HG03432 (cell line): ENCODE data around the gene SEMA7A.
"Not testable (repeated sequence)": the region's sequence is repeated elsewhere in the genome, so short reads cannot be mapped to it uniquely, and the experiment has no call there.

Experiments
- ATAC-seq: cut with Tn5 transposase; IDR thresholded peaks from one replicate; pipeline ENCODE4 v1.9.1; 2021; ENCODE audit warnings: mild to moderate bottlenecking, moderate library complexity; ENCODE audit not compliant: unreplicated experiment

SEMA7A gene

DNA sequence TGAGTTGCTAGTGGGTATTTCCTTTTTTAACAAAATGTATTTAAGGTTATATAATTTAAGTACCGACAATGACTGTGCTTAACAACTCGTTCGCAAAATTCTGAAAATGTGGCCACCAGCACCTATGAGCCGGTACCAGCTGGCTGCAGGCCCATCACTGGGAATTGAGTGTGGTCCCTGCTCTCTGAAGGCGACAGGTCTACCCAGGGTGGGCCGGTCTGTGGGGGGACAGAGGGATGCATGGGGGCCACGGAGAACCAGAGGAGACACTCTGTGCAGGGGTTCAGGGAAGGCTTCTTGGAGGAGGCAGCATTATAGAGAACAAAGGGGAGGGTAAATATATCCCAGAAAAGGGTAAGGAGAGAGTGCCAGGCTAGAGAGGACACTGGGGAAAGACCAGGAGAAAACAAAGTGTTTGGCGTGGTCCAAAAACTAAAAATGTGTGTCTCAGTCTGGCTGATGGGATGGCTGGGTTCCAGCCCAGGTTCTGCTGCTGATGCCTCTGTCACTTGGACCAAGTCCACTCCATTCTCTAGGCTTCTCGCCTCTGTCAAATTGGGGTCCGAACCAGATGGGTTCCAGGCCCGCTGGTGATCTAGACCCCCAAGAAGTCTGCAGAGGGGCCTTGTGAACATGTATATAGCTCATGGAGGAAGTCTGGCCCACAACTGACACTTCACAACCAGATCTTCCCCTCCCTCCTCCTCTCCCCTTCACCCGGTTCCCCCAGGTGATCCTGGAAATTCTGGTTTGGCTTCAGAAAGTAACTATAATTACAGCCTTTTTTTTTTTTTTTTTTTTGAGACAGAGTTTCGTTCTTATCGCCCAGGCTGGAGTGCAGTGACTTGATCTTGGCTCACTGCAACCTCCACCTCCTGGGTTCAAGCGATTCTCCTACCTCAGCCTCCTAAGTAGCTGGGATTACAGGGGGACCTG, 55.7 kb downstream of the SEMA7A start:
- ATAC-seq: no peak

DNA sequence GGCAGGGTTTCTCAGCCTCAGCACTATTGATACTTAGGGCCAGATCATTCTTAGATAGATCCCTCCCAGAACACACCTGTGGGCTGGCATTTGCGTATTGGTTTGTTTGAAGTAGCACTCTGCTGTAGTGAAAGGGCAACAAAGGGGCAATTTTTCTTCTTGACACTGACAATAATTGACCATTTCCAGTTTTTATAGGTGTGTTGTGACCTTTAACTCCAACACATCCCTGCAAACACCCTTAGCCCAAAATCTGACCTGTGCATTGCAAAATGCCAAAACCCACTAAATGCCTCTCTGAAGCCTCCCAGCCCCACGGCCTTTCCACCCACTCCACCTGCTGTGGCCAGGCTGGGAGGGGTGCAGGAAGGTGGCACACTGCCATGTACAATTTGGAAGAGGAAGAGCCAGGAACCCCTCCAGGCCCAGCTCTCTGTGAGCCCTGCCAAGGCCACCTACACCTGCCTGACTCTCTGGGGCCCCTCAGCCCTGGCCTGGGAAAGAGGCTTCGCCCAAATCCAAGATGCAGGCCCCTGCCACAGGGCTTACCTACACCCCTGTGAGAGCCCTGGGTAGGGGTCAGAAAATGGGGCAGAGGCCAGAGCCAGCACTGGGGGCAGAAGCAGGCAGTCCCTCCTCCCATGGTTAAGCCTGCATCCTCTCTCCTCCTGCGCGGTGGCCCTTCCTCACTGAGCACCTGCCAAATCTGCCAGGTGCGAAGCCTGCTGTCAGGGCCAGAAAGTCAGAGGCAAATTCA, 56.8 kb downstream of the SEMA7A start:
- ATAC-seq: no peak

DNA sequence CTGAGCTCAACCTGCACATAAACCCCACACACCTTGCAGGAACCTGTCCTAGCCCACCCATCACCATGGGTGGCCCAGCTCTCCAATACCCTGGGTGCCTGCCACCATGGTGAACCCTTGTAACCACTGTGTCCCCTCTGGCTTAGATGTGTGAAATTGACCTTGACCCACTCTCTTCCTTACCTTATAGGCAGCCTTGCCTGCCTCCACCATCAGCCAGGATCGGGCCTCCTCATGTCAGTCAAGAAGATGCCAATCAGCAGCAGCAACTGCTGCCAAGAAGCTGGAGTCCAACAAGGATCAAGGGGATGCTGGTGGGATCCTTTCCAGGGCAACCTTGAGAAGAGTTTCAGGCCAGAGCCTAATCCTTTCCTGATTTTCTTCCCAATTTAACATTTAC, 57.5 kb downstream of the SEMA7A start:
- no peak for ATAC-seq

DNA sequence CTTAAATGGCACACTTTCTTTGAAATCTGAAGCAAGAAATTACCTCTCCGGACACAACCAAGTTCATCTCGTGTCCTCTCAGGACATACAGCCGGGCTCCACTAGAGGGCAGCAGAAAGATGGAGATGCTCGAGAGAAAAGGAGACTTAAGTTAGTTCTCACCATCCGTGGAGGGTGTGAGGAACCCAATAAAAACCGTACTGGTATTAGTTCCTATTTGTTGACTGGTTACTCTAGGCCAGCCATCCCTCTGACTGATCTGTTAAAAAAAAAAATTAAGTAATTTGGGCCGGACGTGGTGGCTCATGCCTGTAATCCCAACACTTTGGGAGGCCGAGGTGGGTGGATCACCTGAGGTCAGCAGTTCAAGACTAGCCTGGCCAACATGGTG, 58.5 kb downstream of the SEMA7A start:
- ATAC-seq: no peak

DNA sequence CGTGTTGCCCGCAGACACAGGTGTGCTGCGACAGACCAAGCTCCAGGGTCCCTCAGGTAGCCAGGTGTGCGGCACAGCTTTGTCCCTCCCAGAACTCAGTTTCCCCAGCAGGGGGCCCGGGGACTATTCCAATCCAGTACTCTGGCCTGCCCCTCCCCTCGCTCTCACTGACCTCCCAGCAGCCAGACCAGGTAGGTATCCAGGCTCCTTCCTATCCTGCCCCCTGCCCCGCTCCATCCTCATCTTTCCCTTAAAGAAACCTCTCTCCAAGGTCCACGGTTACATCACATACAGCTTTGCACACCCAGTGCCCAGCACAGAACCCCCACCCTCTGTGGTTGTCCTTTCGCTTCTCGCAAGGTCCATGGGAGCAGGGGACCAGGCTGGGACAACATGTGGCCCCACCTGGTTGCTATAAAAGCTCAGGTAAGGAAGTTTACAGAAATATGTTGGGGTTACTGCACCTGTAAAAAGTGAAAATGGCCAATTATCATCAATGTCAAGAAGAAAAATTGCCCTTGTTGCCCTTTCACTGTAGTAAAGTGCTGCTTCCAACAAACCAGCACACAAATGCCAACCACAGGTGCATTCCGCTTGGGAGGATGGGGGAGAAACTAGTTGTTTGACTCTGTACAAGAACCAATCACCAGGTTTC, 59.0 kb downstream of the SEMA7A start:
- ATAC-seq: no peak

DNA sequence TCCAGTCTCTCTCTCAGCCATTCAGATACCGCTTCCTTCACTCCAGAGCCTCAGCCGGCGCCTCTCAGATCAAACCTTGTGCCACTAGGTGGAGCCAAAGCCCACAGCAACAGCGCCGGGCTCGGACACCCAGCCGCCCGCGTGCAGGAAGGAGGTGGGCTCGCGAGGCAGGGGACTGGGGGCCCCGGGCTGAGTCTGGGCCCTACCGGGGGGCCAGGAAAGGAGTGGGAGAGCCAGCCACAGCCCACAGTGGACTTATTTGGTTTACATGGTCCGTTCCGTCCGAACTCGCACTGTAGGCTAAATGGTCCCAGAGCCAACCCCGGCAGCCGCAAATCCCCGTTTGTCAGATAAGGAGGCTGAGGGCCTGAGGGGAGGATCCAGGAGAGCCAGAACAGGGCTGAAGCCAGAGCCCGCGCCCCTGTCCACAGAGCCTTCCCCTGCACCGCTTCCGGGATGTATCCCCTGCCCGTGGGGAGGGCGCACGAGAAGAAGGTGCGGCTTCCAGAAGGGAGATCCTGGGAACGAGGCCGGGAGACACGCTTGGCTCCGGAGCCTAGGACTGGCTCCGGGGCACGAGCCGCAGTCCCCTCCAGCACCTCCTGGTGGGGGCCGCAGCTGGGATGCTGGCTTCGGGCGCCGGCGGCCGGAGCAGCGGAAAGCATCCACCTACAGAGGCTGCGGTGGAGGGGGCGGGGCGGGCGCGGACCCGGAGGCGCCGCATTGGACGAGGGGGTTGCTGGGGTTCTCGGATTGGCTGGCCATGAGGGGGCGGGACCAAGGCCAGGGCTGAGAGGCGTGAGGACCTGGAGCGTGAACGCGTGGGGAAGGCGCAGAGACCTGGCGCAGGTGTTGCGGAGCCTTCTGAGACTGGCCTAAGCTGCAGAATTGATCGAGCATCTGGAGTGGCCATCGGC, 59.8 kb downstream of the SEMA7A start:
- ATAC-seq: peak; percentile 75

DNA sequence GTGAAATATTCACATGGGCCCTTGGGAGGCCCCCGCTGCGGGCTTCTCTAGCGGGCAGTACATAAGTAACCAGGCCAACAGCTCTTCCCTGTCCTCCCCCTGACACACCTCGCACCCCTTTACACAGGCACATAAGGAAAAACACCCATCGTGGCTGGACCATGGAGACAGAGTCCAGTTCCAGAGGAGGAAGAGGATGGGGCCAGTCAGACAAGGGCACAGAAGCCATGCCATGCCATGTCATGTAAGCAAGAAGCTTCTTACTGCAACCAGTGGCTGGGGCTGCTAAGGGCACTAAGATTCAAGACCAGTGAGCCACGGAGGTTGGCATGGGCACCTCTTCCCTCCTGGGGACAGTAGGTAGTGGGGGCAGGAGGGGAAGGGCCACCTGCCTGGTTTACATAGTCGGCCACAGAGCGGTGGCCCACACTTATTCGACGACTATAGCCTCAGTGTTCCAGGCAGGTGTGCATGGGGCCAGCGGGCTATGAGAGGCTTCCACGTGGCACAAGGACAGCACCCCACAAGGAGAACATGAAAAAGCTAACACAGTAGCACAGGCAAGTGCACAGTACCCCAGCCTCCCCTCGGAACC, 60.6 kb downstream of the SEMA7A start:
- no peak for ATAC-seq

DNA sequence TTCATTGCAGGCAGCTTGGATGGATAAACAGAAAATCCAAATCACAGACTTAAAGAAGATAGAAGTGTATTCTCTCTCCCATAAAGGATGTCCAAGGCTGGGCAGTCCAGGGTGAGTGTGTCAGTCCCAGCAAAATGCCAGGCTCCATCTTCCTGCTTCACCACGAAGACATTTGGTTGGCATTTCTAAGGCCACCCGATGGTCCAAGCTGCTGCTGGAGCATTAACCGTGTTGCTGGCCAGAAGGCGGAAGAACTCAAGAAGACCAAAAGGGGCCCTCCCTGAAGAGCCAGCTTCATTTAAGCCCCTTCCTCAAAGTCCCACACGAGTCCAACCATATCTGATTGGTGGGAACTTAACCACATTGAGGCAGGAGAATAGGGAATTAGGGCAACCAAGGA, 63.3 kb downstream of the SEMA7A start:
- no peak for ATAC-seq

DNA sequence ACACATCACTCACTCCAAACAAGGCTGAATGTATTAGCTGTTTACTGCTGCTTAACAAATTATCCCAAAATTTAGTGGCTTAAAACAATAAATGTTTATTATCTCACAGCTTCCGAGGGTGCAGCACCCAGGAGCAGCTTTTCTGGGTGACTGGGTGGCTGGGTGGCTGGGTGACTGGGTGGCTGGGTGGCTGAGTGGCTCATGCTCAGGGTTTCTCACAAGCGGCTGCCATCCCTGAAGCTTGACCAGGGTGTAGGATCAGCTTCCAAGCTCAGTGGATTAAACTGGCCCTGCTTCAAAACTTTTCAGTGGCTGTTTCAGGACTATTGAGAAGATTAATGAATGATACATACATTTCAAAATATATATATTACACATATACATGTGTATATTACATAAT, 64.0 kb downstream of the SEMA7A start:
- ATAC-seq: no peak

DNA sequence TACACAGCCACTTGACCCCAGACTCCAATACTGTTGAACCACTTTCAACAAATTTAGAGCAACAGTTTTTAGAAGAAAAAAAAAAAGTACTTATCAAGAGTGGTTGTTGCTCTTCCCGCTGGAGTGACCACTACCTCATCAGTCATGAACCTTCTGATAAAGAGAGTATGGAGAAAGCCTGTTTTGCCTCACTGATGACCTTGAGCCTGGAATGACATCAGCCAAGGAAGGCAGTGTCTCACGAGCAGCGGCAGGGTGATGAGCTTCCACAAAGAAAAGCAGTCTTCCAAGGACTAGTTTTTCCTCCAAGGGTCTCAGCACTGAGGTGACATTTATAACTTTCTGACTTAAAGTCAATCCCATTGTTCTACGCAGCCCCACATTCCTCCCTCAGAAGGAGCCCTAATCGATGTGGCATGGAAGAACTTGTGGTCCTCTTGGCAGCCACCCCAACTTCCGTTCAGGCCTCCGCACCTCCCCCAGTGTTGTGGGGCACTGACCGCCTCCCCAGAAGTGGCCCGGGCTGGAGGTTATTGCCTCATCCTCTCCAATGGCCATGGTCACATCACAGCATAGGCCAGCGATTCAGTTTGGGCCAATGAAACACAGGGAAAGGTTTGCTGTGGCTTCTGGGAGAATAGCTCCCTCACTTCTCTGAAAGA, 64.5 kb downstream of the SEMA7A start:
- no peak for ATAC-seq

DNA sequence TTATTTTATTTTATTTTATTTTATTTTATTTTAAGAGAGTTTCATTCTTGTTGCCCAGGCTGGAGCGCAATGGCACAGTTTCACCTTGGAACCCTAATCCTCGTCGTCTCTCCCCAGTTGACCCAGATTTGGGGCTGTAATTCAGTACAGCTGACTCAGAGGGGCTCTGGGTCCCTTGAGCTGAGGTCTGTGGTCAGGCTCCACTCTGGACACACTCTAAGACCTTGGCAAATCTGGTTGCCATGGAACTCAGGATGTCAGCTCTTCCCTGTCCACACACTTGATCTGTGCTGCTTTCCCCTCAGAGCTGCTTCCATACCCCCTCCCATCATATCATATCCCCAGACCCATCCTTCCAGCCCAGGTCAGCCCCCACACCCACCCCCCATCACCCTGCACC, 65.6 kb downstream of the SEMA7A start:
- ATAC-seq: no peak

DNA sequence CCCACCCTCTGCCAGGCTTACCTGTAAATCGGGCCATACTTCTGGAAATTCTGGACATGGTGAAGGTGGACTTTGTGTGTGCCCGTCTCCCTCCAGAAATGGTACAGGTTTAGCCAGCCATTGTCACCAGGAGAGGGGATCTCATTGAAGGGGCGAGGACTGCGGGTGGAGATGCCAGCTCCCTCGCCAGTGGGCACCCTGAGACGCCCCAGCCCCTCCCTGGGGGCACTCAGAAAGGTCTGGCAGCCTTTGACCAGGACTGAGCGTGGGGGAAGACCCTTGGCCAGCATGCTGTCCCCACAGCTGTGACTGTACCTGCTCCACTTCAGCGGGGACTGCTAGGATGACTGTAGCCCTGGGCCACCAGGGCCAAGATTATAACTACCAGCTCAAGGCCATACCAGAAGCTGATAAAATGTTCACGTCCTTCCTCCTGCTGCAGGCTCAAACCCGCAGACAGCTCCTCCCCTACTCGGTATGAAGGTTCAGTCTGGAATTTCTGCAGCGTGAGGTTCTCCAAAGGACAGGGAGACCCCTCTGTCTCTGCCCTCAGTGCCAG, 66.4 kb downstream of the SEMA7A start, which contains the start of gene CYP11A1:
CYP11A1 (minus strand) TSS at position 351 of the 559 bp plus-strand sequence; CDS start at position 290, 61 bp downstream.
- ATAC-seq: no peak

DNA sequence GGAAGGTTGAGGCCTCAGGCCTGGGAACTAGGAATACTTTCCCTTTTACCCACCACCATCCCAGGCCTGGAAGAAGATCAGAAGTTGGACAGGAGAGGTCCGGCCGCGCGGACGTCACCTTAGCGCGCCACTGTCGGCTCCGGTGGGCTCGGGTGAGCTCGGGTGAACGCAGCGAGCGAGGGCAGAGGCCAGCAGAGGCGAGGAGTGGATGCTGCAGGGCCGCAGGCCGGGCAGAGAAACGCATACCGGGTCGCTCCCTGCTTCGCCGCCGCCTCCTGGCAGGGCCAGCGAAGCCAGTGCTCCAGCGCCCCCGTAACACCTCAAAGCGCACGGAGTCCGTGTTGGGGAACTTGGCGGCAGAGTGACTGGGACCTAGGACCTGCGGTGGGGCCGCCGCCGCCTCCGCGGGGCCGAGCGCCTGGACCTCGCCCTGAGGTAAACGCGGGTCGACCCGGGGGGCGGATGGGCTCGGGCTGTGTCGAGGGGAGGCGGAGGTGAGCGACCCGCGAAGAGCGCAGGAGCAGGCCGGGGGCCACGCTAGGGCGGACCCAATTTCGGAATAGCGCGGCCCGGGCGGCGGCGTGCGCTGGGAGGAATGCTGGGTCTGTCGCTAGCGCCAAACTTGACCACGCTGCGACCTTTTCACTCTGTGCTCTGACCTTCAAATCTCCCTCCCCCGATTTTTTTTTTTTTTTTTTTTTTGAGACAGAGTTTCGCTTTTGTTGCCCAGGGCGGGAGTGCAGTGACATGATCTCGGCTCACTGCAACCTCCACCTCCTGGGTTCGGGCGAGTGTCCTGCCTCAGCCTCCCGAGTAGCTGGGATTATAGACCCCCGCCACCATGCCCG, 67.9 kb downstream of the SEMA7A start:
- ATAC-seq: no peak

DNA sequence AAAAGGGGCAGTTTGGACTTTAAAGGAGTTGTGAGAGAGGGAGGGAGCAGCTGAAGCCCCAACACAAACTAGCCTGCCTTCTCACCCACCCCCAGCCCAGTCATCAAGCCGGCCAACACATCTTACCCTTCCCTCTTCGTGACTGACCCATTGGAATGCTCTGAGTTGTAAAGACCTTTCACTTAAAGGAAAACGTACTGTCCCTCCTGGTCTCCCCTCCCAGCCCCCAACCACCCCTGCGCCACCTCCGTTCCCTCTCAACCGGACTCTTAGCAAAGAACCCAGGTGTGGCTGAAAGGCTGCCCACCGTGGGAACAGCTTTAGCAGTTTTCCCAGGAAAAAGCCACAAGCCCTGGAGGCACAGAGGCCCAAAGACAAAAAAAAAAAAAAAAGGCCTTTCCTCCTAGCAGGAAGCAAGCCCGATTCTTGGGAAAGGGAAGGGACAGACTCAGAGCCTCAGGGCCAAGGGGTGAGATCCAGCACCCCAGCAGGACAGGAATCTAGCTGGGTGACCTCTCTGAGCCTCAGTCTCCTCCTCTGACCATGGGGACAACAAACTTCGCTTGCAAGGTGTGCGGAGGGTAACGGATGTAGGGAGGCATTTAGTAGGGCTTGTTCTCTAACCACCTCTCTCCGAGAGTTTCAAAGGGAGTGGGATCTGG, 68.7 kb downstream of the SEMA7A start:
- ATAC-seq: no peak

DNA sequence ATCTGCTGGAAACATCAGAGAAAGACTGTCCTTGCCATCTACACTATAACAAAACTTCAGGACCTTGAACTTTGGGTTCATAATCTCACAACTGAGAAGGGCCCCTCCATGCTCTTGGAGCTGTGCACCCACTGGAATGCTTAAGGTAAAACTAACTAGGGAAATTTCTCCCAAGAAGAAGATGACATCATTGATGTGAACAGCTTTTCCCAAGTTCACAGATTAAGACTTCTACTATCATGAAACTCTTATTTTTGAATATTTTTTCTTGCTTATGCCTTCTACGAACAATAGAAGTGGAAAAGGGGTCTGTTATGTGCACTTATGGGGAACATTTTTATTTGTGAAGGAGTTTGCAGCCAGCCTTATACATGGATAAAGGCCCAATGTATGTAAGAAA, 71.3 kb downstream of the SEMA7A start:
- ATAC-seq: no peak

DNA sequence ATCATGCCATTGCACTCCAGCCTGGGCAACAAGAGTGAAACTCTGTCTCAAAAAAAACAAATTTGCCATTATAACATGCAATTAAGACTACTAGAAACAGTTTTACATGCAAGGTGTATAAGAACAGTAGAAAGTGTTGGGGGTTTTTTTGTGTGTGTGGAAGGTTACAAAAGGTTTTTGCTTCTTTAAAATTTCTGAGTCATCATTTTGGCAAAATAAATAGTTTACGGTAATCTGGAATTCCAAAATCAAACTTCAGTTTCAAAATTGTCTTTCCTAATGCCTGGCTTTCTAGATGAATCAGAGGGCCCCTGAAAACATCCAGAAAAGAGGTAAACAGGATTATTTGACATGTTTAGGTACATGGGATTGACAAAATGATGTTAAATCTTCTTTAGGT, 72.9 kb downstream of the SEMA7A start:
- not testable (repeated sequence) for ATAC-seq

DNA sequence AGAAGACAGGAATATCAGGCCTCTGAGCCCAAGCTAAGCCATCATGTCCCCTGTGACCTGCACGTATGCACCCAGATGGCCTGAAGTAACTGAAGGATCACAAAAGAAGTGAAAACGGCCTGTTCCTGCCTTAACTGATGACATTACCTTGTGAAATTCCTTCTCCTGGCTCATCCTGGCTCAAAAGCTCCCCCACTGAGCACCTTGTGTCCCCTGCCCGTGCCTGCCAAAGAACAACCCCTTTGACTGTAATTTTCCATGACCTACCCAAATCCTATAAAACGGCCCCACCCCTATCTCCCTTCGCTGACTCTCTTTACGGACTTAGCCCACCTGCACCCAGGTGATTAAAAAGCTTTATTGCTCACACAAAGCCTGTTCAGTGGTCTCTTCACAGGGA, 74.4 kb downstream of the SEMA7A start:
- ATAC-seq: not testable (repeated sequence)
